ENCODE measurements around the gene ERC2.

GRCh38 chr3:55939287-55939686 is 529.0 kb downstream of the ERC2 start:
- TF ChIP-seq EZH2 (IDR thresholded peaks at IDR 0.05; ENCODE audit: borderline replicate concordance, low read length), result no peak
- no peak for TF ChIP-seq CTCF (conservative IDR thresholded peaks at IDR 0.05 in 1 of 2, IDR thresholded peaks at IDR 0.05 in 1 of 2; ENCODE audit: extremely low read depth in 1 of 2, insufficient read depth in 1 of 2, low read depth in 1 of 2, low read length in 2 of 2)

All from mammary epithelial cell (primary cell).